Stimulated activated CD4-positive, alpha-beta T cell treated with anti-CD3 and anti-CD28 coated beads, Interleukin-12 subunit alpha, Interleukin-12 subunit beta, amount 100 ng/mL, for 24 hours (primary cell): ENCODE measurements around the gene PGRMC2.
A peak's percentile ranks its signal among the peaks of the same experiment; 100 is the strongest.

ENCODE experiments used
- DNase-seq, 2 experiments: peaks; one replicate each; pipeline ENCODE4 v3.0.0-alpha.2; 2020; ENCODE audit warnings: low read depth in 2 of 2

PGRMC2 gene, protein sequence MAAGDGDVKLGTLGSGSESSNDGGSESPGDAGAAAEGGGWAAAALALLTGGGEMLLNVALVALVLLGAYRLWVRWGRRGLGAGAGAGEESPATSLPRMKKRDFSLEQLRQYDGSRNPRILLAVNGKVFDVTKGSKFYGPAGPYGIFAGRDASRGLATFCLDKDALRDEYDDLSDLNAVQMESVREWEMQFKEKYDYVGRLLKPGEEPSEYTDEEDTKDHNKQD

DNA sequence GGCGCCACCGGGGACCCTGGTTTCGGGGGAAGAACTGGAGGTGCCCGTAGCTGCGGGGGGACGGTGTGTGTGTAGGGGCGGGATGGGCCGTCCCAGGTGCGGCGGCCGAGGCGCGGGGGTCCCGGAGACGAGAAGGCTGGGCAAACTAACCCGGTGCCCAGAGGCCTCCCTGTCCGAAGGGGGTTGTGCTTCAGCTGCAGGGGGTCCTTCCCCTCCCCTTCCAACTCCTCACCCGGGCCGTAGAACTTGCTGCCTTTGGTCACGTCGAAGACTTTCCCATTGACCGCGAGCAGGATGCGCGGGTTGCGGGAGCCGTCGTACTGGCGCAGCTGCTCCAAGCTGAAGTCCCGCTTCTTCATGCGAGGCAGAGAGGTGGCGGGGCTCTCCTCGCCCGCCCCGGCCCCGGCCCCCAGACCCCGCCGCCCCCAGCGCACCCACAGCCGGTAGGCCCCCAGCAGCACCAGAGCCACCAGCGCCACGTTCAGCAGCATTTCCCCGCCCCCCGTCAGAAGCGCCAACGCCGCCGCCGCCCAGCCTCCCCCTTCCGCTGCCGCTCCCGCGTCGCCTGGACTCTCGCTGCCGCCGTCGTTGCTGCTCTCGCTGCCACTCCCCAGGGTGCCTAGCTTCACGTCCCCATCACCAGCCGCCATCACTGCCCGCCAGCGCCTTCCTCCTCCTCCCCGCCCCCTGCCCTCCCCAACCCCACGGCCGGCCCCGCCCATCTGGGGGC lies at the start of gene PGRMC2:
TSS of gene PGRMC2 (minus strand) at position 673 of the 730 bp plus-strand sequence. CDS start at position 650, 23 bp downstream.
- DNase-seq: peak in 1 of 2 experiments; percentile 28

DNA sequence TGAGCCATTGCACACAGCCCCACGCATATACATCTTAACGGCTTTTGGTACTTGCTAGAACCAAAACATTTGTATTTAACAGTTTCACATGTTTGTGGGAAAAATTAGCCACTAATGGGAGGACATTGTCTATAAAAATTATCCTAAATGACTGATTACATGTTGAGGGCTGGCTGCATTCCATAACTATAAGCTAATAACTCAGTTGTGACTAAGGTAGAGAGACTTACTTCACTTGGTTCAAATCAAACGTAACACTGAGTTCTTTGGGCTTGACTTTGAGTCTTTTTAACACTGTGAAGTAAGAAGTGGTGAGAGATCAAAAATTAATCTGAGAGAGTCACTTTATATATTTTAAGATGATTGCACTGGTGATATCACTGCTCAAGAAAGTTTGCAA lies 47.9 kb upstream of the PGRMC2 start:
- no peak for DNase-seq

DNA sequence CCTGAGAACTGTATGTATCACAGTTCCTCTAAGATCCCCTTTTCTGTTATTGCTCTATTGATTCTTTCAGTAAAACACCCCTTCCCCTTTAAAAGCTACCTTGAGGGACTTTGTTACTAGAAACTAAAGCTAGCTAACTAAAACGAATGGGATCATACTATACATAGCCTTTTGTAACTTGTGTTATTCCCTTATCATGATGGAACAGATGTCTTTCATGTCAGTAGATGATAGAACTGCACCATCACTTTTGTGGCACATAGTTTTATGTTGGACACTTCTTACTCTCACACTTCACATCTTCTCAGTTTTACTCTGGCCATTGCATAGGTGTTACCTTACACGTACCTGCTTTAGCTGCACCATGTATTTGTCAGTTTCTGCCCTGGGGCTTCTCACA lies 46.6 kb upstream of the PGRMC2 start:
- no peak for DNase-seq

DNA sequence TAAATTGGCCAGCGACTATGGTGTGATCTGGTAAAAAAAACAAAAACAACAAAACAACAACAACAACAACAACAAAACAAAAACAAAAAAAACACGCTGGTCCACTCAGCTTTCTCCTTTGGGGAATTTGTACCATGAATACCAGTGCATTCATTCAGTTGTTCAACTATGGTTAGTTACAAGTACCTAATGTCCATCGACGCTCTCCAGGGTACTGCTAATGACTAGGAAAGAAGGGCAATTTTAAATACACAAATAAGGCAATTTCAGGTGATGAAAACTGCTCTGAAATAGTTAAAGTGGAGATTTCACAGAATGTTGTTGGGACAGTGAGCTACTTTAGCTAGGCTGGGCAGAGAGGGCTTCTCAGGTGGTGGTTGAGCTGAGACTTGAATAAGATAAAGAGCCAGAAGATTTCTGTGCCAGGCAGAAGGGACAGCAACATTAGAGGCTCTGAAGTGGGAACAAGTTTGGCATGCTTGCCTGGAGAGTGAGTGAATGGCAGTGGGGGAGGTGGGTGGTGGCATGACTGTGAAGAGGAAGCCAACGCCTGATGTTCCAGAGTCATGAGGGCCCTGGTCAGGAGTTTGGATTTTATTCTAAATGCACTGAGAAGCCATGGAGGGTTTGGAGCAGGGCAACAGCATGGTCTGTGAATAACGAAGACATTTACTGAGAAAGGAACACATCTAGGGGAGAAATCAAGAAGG lies 45.9 kb upstream of the PGRMC2 start:
- DNase-seq: no peak

DNA sequence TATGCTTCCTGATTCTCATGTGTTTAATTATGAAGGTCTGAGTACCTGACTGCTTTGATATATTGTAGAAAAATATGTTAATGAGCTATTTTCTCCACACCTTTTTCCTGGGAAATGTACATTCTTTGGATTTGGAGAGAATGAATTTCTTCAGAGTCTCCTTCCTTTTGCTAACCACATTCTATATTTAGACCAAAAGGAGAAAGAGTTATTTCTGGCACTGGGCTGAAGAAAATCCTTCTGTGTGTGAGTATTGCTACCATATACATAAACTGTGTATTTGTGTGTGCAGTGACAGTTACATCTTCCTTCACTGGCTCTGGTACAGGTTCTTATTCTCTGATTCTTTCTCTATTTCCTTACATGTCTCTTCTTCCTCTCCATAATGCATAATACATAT lies 44.5 kb upstream of the PGRMC2 start:
- DNase-seq: no peak

DNA sequence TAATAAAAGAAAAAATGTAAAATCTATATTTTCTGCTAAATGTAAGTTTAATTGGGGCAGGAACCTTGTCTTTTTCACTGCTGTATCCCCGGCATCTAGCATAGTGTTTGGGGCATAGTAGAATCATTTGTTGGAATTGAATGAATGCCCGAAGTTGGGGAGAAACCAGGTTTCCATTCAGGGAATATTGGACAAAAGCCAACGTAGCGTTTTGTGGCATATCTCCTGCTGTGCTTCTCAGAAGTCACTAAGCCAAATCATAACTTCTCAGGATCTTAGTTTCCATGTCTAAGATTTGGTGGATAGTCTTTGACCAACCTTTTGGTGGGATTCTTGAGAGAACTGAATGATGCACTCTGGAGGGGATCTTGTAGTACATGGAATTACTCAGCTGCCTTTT lies 42.0 kb upstream of the PGRMC2 start:
- no peak for DNase-seq

DNA sequence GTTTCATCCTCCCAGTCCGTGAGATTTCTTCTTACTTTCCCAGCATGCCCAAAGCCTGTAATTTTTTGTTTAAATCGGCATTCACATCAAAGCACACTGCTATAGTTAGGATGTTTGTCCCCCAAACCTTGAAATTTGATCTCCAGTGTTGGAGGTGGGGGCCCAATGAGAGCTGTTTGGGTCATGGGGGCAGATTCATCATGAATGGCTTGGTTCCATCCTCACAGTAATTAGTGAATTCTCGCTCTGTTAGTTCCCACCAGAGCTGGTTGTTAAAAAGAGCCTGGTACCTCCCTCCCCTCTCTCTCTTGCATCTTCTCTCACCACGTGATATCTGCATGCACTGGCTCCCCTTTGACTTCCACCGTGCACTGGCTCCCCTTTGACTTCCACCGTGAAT lies 40.5 kb upstream of the PGRMC2 start:
- no peak for DNase-seq

DNA sequence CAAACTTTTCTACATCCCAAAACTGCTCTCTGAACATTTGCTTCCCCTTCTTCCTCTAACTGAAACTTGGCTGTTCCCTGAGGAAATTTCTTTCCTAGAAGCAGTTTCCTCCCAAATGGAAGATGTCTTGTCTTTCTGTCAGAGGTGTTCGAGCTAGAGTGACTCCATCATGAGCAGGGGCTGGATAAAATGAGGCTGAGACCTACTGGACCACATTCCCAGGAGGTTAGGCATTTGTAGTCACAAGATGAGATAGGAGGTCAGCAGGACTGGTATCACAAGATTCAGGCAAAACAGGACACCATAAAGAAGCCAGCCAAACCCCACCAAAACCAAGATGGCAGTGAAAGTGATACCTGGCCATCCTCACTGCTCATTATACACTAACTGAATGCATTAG lies 35.8 kb upstream of the PGRMC2 start:
- no peak for DNase-seq

DNA sequence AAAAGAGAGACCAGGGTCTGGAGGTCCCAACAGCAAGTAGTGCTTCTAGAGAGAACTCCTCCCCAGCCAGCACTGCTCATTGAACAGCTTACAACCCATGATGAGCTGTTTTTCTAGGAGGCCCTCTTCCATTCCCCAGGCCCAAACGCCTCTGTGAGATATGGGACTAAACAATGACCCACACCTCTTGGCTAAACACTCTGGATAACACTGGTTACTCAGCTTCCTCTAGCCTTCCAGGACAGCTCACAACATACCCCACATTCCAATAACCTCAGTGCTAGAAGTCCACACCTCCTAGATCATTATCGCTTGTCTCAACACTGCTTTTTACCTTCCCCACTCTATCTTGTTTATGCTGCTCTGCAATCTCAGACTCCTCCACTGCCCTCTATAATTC lies 35.4 kb upstream of the PGRMC2 start:
- no peak for DNase-seq

DNA sequence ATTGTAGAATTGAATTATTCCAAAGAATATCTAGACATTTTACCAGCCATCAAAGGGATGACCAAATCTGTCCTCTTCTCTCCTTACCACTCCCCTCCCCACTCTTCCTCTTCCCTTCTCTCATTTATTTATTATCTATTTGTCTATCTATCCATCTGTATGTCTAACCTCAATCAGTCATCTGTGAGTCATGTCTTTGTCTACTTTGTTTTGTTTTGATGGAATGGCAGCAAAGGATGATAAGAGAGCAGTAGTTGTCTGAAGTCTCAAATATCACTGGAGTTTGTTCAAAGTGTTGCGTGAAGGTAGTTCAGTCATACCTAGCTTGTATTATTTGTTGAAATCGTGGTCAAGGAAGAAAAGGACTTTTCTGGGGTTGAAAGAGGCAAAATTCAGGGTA lies 34.7 kb upstream of the PGRMC2 start:
- no peak for DNase-seq

DNA sequence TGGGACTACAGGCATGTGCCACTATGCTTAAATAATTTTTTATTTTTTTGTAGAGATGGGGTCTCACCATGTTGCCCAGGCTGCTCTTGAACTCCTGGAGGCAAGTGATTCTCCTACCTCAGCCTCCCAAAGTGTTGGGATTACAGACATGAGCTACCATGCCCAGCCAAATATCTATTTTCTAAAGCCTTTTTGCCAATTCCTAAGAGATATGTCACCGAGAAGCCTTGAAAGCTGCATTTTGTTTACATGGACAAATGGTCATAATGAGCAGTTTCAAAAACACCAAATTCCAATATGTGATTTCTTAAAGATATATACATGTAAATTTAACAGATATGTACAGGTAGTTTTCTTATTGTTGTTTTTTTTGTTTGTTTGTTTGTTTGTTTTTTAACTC lies 33.0 kb upstream of the PGRMC2 start:
- DNase-seq: no peak

DNA sequence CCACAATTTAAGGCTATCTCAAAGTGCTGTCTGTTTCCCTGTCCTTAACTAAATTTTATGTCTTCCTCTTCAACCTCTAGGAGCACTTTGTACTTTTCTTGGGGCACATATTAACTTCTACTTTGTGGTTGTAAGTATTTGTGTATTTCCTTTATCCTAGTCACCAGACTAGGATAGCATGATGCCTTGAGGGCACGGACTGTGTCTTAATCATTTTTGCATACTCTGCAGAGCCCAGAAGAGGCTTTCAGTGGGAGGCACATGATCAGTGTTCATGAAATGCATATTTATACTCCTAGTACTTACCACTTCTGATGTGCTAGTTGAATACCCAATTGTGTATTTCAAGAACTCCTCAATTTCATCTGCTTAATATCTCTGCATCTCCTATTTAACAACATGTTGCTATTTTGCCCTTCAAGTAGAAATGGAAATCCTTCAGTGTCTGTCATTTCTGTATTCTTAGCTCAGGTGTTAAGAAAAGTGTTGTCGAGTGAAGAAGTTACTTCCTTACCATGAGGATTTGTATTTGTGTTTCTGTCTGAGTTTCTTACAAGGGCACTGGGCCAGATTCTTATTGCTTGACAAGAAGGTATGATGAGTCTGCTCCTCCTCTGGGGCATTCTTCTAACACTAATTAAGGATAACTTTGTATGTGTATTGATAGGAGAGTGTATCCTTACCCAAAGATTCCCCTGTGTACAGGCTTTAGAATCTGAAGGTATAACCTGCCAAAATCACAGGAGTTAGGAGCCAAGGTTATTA lies 28.3 kb upstream of the PGRMC2 start:
- DNase-seq: no peak

DNA sequence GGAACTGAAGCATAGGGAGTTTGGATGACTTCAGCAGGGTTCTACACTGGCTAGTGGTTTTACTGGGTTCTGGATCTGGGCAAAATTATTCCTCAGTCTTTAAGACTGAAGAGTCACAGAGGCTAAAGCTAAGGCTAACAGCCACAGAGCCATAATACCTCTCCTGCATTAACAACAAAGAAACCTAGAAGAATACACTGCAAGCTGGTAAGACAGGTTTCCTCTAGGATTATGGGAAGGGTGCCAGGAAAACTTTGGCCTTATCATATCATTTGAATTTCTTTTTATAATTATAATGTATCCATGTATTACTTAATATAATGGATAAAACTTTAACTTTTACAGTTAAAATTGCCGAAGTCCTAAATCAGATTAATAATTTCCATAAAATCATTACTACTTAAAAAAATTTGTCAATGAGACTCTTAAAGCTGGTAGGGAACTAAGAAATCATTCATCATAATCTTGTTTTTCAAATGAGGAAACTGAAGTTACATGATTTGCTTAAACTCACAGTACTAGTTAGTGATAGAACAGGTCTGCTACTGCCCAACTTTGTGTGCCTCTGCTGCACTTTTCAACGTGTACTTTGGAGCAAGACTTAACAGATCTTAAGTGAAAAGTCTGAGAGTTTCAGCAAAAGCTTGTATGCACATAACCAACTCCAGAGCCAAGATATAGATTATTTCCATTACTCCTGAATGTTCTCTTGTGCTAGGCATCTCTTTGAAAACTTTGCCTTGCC lies 24.2 kb upstream of the PGRMC2 start:
- no peak for DNase-seq

DNA sequence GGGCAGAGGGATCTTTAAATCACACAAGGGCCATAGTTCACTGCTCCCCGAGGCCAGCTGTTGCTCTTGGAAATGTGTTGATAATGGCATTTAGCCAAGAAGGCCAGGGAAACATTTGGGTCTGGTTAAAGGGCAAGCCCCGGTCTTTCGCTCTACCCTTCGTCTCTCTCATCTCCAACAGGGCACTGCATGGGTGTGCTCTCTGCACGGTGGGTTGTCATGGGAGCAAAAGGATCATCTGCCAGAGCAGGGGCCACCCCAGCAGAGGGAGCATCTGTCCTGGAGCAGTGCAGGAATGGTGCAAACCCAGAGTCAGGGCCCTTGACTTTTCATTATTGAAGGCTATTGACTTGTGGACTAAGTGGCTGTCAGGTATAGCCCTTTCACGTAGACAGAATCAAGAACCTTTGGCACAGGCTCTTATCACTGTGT lies 22.7 kb upstream of the PGRMC2 start:
- no peak for DNase-seq

DNA sequence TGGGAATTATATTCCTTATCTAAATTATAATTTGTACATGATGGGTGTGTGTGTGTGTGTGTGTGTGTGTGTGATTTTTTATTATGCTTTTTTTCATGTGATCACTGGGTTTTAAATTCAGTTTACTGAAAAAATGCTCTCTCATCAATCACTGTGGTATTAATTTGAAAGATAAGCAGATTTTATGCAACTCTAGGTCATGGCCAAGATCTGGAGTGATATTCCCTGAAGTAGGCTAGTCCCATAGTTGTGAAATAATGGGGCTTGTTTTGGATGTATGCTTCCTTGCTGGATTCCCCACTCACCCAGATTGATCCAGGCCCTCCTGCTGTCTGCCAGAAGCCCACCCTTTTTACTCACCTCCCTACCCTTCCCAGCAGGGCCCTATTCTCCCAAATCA lies 22.0 kb upstream of the PGRMC2 start:
- no peak for DNase-seq

DNA sequence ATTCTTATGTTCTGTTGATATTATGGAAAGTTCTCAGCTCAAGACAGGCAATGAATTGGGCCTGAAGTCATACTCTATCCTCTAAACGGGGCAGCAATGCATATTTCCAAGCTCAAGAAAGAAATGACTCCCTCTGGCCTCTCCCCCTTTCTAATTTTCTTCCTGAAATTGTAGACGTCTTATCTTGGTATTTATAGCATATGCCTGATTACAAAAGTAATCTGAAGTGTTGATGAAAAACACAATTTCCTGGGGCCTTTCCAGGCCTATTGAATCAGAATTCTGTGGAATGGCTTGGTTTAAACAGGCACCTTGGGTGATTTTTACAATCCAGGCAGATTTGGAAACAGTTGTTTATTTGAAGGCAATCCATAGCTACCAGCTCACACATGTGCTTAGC lies 21.4 kb upstream of the PGRMC2 start:
- DNase-seq: no peak

DNA sequence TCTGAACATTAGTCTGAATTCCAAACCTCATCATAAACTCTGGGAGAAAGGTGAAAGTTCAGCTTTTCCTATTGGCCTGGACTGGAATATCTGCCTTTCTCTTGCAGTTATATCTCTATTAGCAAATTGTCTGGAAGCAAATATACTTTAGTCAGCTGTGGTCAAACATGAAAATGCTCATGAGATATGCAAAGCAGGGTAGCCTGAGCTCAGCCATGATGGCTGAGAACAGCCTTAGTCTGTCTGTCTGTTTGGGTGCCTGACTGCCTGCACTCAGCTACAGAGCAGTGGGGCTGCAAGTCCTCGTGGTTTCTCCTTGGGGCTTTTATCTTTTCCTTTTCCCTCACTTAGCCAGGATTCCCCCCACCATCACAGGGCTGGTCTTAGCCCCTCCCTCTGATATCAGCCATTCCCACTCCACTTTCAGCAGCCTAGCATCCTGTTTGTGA lies 19.5 kb upstream of the PGRMC2 start:
- DNase-seq: no peak

DNA sequence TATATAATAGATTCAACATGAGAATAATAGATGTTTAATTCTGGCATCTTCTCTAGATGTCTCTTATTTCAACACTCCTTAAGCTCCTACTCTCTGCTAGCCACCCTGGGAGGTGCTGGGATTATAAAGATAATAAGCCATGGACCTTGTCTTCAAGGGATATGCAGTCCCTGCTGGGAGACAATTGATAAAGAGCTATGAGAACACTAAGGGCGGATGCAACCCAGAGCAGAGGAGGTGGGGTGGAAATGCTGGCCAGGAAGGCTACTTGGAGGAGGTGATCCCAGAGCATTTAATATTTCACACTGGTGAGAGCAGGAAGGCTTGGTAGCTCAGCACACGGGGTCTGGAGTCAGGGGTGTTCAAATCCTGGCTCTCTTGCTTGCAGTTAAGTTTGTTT lies 18.3 kb upstream of the PGRMC2 start:
- DNase-seq: no peak

DNA sequence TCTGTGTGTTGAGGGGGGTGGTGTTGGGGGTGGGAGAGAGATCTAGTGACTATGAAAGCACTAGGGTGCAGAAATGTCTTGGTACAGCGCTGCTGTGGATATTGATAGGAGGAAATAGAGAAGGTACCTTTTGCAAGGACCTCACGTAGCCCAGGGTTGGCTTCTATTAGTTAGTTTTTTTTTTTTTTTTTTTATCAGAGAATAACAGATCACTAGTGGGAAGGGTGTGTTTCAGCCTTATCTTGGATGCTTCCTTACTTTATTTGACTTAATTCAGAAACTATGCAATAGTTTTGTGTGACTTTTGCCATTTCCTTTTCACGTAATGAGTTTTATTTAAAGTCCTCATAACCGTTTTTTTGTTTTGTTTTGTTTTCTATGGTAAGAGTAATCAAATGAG lies 16.4 kb upstream of the PGRMC2 start:
- DNase-seq: no peak

DNA sequence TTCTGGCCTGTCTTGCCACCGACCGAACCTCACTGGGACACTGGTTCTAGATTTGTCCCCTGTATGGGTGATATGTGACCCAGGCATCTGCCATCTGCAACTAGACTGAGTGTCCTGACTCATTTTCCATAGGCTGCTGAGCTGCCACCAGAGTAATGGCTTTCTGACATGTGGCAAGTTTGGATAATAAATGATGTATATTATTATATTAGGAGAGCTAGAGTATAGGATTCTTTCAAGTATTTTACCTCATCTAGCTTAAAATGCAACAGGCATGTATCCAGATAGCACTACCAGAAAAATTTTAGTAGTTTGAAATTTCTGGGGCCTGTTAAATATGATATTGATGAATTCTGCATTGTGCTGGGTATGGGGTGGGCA lies 15.8 kb upstream of the PGRMC2 start:
- DNase-seq: no peak

DNA sequence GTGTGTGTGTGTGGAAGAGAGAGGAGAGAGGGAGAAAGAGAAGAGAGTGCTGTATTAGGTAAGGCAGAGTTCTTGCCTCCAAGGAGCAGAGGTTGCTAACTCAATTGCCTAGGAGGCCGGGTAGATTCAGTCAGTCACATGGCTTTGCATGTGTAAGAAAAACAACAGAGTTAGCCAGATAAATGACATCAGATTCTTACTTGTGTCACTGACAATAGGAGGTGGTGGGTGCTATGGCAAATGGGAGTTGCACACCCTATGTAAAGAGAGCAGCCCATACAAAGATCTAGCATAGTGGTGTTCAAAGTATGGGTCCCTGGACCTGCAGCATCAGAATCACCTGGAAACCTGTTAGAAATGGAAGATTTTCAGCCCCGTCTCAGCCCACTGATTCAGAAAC lies 14.4 kb upstream of the PGRMC2 start:
- DNase-seq: no peak

DNA sequence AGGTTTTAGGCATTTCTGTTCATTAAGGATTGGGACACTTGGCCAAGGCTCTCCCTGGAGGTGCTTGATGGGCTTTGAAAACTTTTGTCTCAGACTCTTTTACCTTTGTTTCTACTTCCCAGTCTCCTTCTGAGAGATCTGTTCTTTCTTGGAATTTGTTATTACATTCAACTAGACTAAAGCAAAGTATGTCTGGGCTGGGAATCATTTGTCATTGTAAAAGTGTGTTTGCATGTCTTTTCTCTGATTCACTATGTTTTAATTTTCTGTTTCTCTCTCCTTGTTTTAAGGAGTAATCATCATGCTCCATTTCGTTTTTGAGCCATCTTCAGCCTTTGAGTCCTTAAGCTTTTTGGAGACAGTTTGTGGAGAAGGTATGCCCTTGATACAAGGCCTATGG lies 12.2 kb upstream of the PGRMC2 start:
- DNase-seq: no peak
